NCI-H82 treated with DMSO at 0.1 percent for 48 hours (cell line): ENCODE measurements around the gene SUCLG2.

ENCODE experiments used
- DNase-seq: peaks from one replicate; lab custom pipeline; 2025; ENCODE audit not compliant: unreplicated experiment; lab: John Stamatoyannopoulos, UW

The SUCLG2 gene, protein sequence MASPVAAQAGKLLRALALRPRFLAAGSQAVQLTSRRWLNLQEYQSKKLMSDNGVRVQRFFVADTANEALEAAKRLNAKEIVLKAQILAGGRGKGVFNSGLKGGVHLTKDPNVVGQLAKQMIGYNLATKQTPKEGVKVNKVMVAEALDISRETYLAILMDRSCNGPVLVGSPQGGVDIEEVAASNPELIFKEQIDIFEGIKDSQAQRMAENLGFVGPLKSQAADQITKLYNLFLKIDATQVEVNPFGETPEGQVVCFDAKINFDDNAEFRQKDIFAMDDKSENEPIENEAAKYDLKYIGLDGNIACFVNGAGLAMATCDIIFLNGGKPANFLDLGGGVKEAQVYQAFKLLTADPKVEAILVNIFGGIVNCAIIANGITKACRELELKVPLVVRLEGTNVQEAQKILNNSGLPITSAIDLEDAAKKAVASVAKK

DNA sequence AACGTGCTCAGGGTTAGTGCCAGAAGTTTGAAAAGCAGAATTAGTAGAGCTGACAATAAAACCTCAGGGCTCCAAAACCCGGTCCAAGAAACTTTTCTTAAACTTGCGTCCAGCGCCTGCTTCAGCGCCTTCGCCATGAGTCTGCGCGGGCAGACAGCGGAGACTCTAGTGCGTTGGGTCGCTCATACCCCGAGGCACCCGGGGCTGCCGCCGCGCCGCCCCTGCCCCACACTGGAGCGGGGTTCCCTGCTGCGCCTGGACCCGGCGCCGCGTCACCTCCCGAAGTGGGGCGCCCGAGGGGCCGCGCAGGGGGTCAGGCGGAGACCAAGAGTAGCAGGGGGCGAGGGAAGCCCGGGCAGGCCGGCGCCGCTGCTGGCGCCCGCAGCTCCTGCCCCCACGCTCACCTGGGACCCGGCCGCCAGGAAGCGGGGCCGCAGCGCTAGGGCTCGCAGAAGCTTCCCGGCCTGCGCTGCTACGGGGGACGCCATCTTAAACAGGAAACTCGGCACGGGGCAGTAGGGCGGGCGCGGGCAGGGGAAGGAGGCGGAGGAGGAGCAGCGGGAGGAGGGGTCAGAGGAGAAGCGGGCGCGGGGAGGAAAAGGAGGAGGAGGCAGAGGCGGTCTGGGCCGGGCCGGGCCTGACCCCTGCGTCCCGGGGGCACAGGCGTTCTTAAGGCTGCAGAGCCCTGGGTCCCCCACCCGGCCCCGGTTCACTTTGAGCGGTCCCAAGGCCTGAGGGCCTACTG lies at the start of gene SUCLG2:
TSS of gene SUCLG2 (minus strand) at position 514 of the 745 bp plus-strand sequence. CDS start at position 488, 26 bp downstream.
- DNase-seq = peak; percentile 18

DNA sequence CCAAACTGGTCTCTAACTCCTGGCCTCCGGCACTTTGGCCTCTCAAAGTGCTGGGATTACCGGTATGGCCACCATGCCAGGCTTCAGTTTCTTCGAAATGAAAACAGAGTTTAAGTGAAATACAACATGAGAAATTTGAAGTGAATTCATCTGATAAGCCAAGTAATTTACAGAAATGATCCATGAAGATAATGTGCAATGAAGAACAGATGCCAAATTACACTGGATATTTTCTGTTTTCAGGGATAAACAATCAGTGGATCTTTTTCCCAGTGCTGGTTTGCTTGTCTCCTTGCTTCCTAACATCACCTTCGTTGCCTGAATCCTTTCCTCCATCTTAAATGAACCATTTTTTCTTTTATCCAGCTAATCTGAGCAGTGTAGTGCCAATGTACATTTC lies 46.2 kb upstream of the SUCLG2 start:
- no peak for DNase-seq

DNA sequence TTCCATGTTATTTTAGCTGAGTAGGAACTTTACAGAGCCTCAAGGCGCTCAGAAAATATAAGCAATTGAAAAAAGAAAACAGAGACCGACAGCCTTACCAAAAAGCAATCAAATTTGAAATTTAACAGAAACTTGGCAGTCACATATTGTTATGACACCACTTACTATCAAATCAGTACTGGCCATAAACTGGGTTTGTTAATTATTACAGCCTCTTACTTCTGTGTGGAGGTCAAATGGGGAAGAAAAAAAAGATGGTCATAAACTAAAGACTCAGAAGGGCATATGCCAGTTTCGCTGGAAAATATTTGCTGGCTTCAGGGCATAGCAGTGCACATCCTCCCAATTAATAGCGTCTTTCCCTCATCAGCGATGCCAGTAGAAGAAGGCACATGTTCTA lies 45.5 kb upstream of the SUCLG2 start:
- DNase-seq = no peak

DNA sequence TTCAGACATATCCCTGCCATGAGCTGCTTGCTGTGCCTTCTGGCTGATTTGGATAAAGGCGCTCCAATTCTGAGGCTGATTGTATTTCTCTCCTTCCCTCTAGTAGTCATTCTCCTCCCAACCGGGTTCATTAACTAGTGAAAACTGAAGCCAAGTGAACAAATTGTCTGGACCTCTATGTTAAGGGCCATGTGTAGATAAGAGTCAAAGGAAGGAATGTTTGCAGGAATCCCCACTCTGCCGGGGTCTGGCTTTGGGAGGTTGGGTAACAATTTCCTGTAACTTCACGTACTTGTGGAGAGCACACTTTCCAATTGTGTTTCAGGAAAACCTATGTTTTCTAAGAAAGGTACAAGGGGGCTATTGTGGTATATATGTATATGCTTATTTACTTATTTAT lies 38.2 kb upstream of the SUCLG2 start:
- DNase-seq = no peak

DNA sequence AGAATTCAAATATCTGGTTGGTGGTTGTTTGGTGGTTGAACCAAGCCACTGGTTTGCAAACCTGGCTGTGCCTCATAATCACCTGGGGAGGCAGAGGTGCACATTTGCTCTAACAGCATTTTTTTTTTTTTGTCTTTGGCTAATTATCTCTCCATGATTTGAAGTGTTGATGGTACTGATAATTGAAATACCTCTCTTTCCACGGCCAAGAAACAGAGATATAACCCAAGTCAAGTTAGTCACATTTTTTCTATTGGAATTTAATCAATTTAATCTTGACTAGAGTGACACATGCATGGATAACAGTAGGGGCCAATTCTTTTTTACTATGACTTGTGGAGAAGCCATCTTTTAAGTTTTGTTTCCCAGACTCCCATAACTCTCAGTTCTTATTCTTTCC lies 37.5 kb upstream of the SUCLG2 start:
- DNase-seq = no peak

DNA sequence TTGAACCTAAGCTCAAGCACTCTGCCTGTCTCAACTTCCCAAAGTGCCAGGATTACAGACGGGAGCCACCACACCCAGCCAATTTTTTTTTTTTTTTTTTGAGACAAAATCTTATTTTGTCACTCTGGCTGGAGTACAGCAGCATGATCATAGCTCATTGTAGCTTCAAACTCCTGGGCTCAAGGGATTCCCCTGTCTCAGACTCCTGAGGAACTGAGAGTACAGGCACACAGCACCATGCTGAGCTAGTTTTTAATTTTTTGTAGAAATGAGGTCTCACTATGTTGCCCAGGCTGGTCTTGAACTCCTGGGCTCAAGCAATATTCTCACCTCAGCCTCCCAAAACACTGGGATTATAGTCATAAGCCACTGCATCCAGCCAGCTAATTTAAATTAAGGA lies 36.8 kb upstream of the SUCLG2 start:
- DNase-seq = no peak

DNA sequence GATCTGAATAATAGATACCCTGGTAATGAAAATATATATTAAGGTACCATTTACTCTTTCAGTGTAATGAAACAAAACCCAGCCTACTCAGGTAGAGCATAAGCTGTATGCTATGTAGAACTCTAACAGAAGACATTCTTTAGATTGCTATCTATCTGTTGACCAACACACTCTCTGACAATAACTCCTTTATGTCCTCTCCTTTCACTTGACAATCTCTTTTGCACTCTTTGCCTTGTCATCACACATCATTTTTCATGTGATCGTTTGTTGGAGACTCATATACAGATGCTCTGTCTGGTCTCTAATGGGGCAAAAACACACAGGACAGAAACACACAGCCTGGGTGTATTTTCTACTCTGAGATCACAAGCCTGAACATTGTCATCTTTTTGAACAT lies 35.4 kb upstream of the SUCLG2 start:
- DNase-seq = no peak

DNA sequence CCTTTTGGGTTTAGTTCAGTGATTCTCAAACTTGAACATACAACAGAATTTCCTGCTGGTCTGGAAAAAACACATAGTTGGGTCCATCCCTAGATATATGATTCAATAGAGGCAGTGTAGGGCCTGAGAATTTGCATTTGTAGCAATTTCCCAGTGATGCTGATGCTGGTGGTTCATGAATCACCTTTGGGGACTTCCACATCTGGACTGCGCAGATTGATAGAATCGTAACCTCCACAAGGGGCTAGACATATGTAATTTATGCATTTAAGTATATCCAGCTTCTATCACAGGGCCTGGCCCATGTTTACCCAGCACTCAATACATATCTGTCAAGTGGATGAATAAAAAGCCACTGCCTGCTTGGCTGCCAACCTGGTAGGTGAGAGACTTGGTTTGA lies 33.8 kb upstream of the SUCLG2 start:
- no peak for DNase-seq

DNA sequence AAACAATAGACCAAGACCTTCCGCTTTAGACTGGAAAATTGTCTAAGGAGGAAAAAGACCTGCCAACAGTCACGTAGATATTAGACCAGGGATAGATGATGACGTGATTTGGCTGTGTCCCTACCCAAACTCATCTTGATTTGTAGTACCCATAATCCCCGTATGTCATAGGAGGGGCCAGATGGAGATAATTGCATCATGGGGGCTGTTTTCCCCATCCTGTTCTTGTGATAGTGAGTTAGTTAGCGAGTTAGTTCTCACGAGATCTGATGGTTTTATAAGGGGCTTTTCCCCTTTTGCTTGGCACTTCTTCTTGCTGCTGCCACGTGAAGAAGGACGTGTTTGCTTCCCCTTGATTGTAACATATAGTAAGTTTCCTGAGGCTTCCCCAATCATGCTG lies 31.7 kb upstream of the SUCLG2 start:
- DNase-seq = no peak

DNA sequence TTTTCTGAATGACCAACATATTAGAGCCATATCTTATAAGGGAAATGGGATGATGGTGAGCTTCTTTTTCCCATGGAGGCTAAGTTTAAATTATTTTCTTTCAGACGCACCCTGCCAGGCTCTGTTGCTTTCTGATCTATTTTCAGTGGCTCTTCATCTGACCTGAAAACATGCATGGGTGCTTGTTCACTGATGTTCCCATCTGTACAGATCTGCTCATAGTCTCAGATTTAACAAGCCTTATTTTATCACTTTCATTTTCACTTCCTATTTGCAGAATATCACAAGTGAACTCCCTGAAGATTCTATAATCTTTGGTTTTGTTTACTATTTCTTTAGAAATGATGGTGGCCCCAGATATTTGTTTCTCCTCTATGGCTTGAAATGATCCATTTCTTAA lies 31.1 kb upstream of the SUCLG2 start:
- DNase-seq = no peak

DNA sequence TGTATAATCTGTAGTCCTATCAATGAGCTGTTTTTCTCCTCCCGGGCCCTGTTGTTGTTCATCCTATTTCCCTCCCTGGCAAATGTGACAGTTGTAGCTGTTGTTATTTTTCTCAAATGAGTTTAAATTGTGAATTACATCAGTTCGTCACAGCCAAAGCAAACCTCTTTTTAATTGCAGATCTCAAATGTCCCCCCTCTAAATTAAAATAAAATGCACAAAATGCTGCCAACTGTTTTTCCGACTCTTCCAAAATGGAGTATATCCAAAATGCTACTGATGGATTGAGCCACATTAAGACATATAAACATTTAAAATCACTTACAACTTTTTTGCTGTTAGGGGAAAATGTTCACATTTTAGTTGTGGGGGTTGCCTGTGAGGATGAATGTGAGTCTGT lies 29.8 kb upstream of the SUCLG2 start:
- DNase-seq = no peak

DNA sequence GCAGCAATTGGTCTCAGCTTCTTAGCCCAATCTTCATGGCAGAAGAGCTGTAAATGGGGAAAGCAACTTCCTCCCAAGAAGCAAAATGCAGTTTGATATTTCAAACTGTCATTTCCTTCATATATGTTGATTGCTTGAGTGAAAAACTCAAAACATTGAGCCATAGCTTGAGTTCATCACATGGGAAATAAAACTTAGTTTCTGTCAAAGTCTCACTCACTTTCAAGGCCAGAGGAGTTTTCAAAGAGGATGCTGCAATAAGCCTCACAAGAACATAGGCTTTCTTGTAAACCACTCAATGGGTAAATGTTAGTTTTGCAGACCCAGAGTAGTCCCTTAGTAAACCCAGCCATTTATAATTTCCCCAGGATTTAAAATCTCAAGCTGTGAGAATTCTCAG lies 29.1 kb upstream of the SUCLG2 start:
- no peak for DNase-seq

DNA sequence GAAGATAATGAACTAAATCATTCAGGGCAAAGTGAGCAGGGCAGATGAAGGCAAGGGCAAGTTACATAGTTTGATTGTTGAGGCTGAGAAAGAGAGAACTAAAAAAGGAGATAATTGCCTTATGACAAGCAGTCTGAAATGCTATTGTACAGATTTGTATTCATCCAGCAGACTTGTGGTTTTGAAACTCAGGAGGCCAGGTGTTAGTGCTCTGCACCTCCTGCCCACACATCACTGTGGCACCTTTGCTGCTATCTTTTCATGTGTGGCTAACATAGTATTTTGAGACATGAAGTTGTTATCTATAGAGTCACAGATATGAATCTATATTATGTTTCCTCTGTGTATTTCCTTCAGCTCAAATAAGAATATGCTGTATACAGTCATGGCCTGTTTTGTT lies 24.3 kb upstream of the SUCLG2 start:
- DNase-seq = no peak

DNA sequence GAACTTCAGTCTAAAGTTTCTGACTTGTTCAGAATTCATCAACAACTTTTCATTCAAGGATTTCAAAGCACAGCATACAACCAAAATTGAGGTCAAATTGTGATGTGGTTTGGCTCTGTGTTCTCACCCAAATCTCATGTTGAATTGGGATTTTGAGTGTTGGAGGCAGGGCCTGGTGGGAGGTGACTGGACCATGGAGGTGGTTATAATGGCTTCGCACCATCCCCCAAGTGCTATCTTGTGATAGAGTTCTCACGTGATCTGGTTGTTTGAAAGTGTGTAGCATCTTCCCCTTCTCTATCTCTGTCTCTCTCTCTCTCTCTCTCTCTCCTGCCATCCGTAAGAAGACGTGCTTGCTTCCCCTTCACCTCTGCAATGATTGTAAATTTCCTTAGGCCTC lies 19.6 kb upstream of the SUCLG2 start:
- DNase-seq = no peak

DNA sequence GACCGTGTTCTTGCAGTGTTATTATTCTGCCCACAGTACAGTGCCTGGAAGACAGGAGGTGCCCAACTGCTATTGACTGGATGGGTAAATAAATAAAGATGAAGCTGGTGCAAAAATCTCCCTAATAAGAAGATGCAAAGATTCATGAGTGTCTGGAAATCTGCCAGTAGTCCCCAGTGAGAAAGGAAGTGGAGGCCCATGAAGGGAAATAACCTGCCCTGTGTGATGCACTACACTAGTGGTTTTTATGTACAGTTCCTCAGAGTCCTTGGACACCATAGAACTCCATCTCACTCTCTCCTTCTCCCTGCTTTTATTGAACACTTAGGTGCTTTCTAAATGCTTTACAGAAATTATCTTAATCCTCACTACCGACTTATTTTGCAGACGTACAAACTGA lies 8.3 kb upstream of the SUCLG2 start:
- no peak for DNase-seq

DNA sequence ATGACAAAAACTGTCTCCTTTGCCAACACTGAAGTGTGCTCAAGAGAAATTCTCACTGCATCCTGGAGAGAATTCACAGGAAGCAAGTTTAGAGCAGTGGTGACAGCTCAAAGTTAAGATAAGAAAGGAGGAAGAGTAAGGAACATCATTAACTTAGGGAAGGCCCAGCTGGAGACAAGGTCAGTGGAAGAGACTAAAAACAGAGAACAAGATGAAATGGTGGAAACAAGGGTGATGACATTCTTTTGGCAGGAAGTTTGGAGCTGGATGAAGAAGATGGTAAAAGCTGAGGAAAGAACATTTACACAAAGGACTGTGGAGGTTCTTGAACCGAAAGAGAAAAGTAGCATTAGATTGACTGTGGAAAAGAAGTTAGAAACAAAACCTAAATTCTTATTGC lies 6.7 kb upstream of the SUCLG2 start:
- DNase-seq = no peak

DNA sequence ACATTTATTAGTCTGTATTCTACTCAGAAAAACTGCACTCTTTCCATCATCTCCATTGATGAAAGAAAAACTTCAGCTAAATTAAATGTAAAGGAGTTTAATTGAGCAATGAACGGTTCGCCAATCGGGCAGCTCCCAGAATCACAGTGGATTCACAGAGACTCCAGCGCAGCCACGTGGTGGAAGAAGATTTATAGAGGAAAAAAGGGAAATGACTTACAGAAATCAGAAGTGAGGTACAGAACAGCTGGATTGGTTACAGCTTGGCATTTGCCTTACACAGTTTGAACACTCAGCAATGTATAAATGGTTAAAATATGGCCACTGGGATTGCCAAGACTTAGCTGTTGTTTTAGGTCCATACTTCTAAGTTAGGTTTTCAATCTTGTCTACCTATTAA lies 2.8 kb upstream of the SUCLG2 start:
- no peak for DNase-seq

DNA sequence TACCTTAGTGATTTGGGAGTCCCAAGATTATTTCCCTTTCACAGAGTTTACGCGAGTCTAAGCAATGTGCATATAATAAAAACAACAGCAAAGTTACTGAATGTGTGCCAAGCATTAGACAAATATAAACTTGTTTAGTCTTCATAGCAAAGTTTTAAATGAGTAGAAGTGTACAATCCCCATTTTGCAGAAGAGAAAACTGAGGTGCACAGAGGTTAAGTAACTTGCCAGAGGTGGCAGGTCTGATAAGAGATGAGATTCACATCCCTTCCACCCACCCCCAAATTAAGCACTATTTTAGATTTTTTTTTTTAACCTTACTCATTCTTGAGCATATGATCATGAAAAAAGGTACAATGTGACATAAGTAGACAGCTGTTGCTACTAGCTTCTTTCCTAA lies 2.2 kb upstream of the SUCLG2 start:
- no peak for DNase-seq

DNA sequence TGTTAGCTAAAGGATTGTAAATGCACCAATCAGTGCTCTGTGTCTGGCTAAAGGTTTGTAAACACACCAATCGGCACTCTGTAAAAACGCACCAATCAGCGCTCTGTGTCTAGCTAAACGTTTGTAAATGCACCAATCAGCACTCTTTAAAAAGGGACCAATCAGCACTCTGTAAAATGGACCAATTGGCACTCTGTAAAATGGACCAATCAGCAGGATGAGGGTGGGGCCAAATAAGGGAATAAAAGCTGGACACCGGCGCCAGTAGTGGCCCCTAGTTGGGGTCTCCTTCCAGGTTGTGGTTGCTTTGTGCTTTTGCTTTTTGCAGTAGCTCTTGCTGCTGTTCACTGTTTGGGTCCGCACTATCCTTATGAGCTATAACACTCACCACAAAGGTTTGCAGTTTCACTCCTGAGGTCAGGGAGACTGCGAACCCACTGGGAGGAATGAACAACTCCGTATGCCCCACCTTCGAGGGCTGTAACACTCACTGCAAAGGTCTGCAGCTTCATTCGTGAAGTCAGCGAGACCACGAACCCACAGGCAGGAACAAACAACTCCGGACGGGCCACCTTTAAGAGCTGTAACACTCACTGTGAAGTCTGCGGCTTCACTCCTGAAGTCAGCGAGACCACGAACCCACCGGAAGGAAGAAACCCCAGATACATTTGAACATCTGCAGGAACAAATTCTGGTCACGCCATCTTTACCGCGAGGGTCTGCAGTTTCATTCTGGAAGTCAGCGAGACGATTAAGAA lies 1.1 kb upstream of the SUCLG2 start:
- no peak for DNase-seq

DNA sequence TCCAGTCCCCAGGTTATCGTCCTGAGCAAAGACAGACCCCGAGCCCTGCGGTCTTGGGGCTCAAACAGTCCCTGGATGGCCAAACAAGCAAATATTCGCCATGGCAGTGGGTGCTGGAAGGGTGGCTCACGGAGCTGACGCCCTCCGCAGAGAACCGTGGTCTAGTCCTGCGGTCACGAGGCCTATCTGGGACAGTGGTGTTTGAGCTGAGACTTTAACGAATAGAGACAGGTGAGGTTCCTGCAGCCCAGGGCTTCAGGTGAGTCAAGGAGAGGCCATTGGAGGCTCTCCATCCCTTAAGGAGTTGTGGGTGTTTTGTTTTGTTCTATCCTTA lies 399 bp upstream of the SUCLG2 start:
- DNase-seq = no peak

DNA sequence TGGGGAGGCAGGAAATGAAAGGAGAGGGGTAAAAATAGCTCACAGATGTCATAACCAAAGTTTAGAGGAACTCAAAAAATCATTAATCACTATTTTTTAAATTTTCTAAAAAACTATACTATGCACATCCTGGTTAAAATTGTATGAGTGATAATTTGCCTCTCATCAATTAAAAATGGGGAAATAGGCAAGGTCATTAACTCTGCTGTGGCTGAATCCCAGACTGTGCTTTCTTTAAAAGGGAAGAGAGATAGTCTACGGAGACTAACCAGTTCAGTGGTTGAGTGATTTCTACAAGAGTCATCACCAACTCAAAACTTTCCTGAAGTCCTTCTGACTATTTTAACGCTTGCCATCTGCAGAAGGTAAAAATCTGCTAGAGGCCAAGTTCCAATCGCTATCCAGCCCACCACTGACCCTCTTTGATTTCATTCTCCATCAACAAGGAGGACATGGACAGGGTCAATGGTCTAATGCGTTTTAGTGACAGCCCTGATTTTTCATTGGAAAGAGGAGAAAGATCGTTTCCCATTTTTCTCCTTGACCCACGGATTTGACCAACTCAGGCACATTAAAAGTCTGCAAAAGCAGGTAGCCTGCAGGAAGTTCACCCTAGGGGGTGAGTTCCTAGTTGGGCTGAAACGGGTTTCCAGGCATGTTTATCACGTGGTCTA lies 850 bp downstream of the SUCLG2 start:
- DNase-seq = no peak
